Panc1 (cell line): Measurements from ENCODE around the gene C11orf68. TPM values are rescaled to one million over a fixed set of nuclear protein-coding genes. Genes with fewer than 3 reads are reported as not detected.

Experiments
- ATAC-seq: fragments of 200-7000 bp; cut with Tn5 transposase; 2 replicates; pipeline ENCODE4 v1.9.1; 2020; ENCODE audit warnings: mild to moderate bottlenecking, moderate library complexity
- BruUV-seq: library from RNA; stranded (reverse); fragments of 400-500 nt; replicated peaks from 2 replicates; lab custom pipeline; 2021; lab: Mats Ljungman, UMichigan
- CTCF ChIA-PET: fragments of 300-600 bp; sonication (Branson Sonifier 250); formaldehyde crosslinking; loops from one replicate; lab custom pipeline; 2022; ENCODE audit warnings: antibody characterized with exemption; lab: Charles Lee
- POLR2A ChIA-PET: fragments of 300-600 bp; sonication (Branson Sonifier 250); formaldehyde crosslinking; loops from one replicate; lab custom pipeline; 2022; ENCODE audit warnings: antibody characterized with exemption; lab: Charles Lee
- DNase-seq: peaks from one replicate; pipeline ENCODE4 v3.0.0-alpha.2; 2010; ENCODE audit warnings: low read depth, low spot score
- H3K27ac ChIP-seq: 2 replicates; pipeline ENCODE4 v1.5.1; 2011; ENCODE audit warnings: mild to moderate bottlenecking, low read length, inconsistent platforms
- H3K27me3 ChIP-seq: fragments of 200-500 bp; sonication (Bioruptor generic); 2 replicates; pipeline ENCODE4 v1.6.0; 2014; ENCODE audit warnings: low read length, inconsistent platforms; ENCODE audit not compliant: control insufficient read depth, insufficient read depth
- H3K36me3 ChIP-seq: fragments of 200-500 bp; sonication (Bioruptor generic); 2 replicates; pipeline ENCODE4 v1.5.1; 2014; ENCODE audit warnings: inconsistent platforms, mild to moderate bottlenecking, low read length, moderate library complexity; ENCODE audit not compliant: control insufficient read depth, insufficient read depth
- H3K4me1 ChIP-seq: 2 replicates; pipeline ENCODE4 v1.5.1; 2011; ENCODE audit warnings: inconsistent platforms, mild to moderate bottlenecking, low read length, moderate library complexity; ENCODE audit not compliant: control insufficient read depth, insufficient read depth
- H3K4me3 ChIP-seq, 2 experiments: 2 replicates each; pipeline ENCODE4 v1.5.1; 2011 to 2012; ENCODE audit warnings: low read depth in 2 of 2, low read length in 2 of 2, mild to moderate bottlenecking in 2 of 2, inconsistent platforms in 1 of 2, moderate library complexity in 1 of 2
- H3K9me3 ChIP-seq: fragments of 200-500 bp; sonication (Bioruptor generic); 2 replicates; pipeline ENCODE4 v1.5.1; 2014; ENCODE audit warnings: low read depth, mild to moderate bottlenecking, inconsistent platforms, low read length, moderate library complexity; ENCODE audit not compliant: control insufficient read depth, insufficient read depth
- CTCF ChIP-seq: fragments of 450-650 bp; IDR thresholded peaks from 2 replicates; pipeline ENCODE4 v1.5.1; 2017; ENCODE audit warnings: mild to moderate bottlenecking
- POLR2AphosphoS5 ChIP-seq: IDR thresholded peaks from 2 replicates; pipeline ENCODE4 v1.6.1; 2012; ENCODE audit warnings: mild to moderate bottlenecking, low read depth, low read length, moderate library complexity
- REST ChIP-seq, 2 experiments: IDR thresholded peaks; 2 replicates each; pipeline ENCODE4 v1.6.1; 2011 to 2012; ENCODE audit warnings: low read depth in 2 of 2, control low read depth in 1 of 2, low read length in 1 of 2, mild to moderate bottlenecking in 1 of 2, moderate library complexity in 1 of 2; ENCODE audit not compliant: insufficient read depth in 1 of 2
- SIN3A ChIP-seq: IDR thresholded peaks from 2 replicates; pipeline ENCODE4 v1.6.1; 2012; ENCODE audit warnings: low read depth, mild to moderate bottlenecking, low read length, moderate library complexity, borderline replicate concordance; ENCODE audit not compliant: insufficient read depth
- TCF7L2 ChIP-seq: IDR thresholded peaks from 2 replicates; pipeline ENCODE4 v1.6.1; 2011; ENCODE audit warnings: mild to moderate bottlenecking, low read depth, low read length, inconsistent platforms
- in situ Hi-C: cut with HindIII; loops from 2 replicates; pipeline ENCODE4 v1.10.0; 2016; ENCODE audit warnings: low sequenced_read_pairs, low pct_unique_long_range_greater_than_20kb
- intact Hi-C: fragments of 100-400 bp; cut with micrococcal nuclease; formaldehyde crosslinking; loops from one replicate; pipeline ENCODE4 v1.10.0; 2022; ENCODE audit not compliant: unreplicated experiment
- total RNA-seq: library from RNA; stranded (reverse); gene quantifications from one replicate; pipeline ENCODE4 v1.2.1, GENCODE V29; 2021; ENCODE audit not compliant: unreplicated experiment

The C11orf68 gene
- total RNA-seq, 1 experiment from 2014 or later: 84.7 TPM

GRCh38 chr11:65915821-65916251, 3.0 kb downstream of the C11orf68 start:
- H3K27me3 ChIP-seq: no peaks in the 10 kb centered on the region
- intact Hi-C loops (no loop called here), in situ Hi-C loops (no loop called here)
- ATAC-seq (peak; percentile 62), DNase-seq (peak; percentile 92)
- no peaks in the 10 kb centered on the region for H3K9me3 ChIP-seq
- peak overlapping the region; percentile 99 for H3K27ac ChIP-seq
- H3K4me1 ChIP-seq: peaks cover 77% of the 10 kb centered on the region
- peak overlapping the region; percentile 0 to 97; a peak in 2 of 4 replicates for H3K4me3 ChIP-seq
- CTCF ChIA-PET: interaction anchor here (0.6 to 1.5 kb wide), 4 partner anchors 15 to 85 kb away, joined by 3 to 5 read pairs (median 4); partner anchors contain the start of genes CCDC85B, FIBP and FOSL1
- BruUV-seq: no TSS peak
- H3K36me3 ChIP-seq: peaks cover 3% of the 10 kb centered on the region; the same call in 1 of the 2 replicates
- POLR2A ChIA-PET: interaction anchor here (0.6 to 3.8 kb wide), 8 partner anchors 9 to 1724 kb away, joined by 3 to 35 read pairs (median 8); partner anchors contain the start of genes FIBP and FOSL1
- TF ChIP-seq TCF7L2 (no peak), REST (IDR thresholded peaks at IDR 0.05; ENCODE audit: insufficient read depth in 1 of 2, low read depth in 2 of 2, low read length in 1 of 2) (peak in 1 of 2 experiments; percentile 70; a peak in 1 of 4 replicates), CTCF (no peak), SIN3A (peak; percentile 75; the same call in 1 of the 2 replicates), POLR2AphosphoS5 (peak; percentile 84)

GRCh38 chr11:65915101-65915820, 3.6 kb downstream of the C11orf68 start:
- peak overlapping the region in 1 of 2 experiments; percentile 97; a peak in 1 of 4 replicates for H3K4me3 ChIP-seq
- DNase-seq: no peak
- in situ Hi-C loops: no loop called here

More at GRCh38 chr11:65915101-65915820, 3.6 kb downstream of the C11orf68 start:
- ChIA-PET CTCF (interaction anchor here (0.6 to 1.5 kb wide), 6 partner anchors 15 to 86 kb away, joined by 3 to 10 read pairs (median 4); partner anchors contain the start of genes CCDC85B, FIBP and FOSL1), POLR2A (interaction anchor here (0.8 to 3.8 kb wide), 8 partner anchors 9 to 27 kb away, joined by 3 to 35 read pairs (median 6); partner anchors contain the start of genes FIBP and FOSL1)
- Histone ChIP-seq H3K27ac (peak overlapping the region; percentile 99), H3K27me3 (no peaks in the 10 kb centered on the region), H3K4me1 (peaks cover 78% of the 10 kb centered on the region), H3K36me3 (peaks cover 3% of the 10 kb centered on the region; the same call in 1 of the 2 replicates), H3K9me3 (no peaks in the 10 kb centered on the region)
- intact Hi-C loops: no loop called here
- TF ChIP-seq SIN3A: no peak
- peak; percentile 16; the same call in 1 of the 2 replicates for TF ChIP-seq TCF7L2
- no peak; the same call in 1 of the 2 replicates for TF ChIP-seq POLR2AphosphoS5
- no peak for TF ChIP-seq CTCF
- TF ChIP-seq REST (IDR thresholded peaks at IDR 0.05; ENCODE audit: insufficient read depth in 1 of 2, low read depth in 2 of 2, low read length in 1 of 2): no peak
- no TSS peak for BruUV-seq
- peak; percentile 0 for ATAC-seq
